Breast epithelium (tissue), 4 donors: ENCODE measurements around the gene CERS5. TPM values are rescaled to one million over a fixed set of nuclear protein-coding genes. Genes with fewer than 3 reads are reported as not detected.

ENCODE experiments used
- DNase-seq, 2 donors: peaks; one replicate each; pipeline ENCODE4 v3.0.0-alpha.2; 2019; ENCODE audit warnings: low spot score in 2 of 2
- H3K27ac ChIP-seq, 2 donors: fragments of 200-600 bp; sonication (generic) in 1 of 2; one replicate each; pipeline ENCODE4 v1.5.1; 2016 to 2019; ENCODE audit warnings: mild to moderate bottlenecking in 1 of 2
- H3K27me3 ChIP-seq, 2 donors: fragments of 200-600 bp; sonication (generic) in 1 of 2; one replicate each; pipeline versions ENCODE4 v1.5.1 to v1.6.0; 2017 to 2019; ENCODE audit warnings: control low read depth in 1 of 2, mild to moderate bottlenecking in 1 of 2
- H3K36me3 ChIP-seq: fragments of 200-600 bp; one replicate; pipeline ENCODE4 v1.5.1; 2019
- H3K4me1 ChIP-seq, 2 donors: fragments of 200-600 bp; sonication (generic); one replicate each; pipeline ENCODE4 v1.5.1; 2016 to 2019; ENCODE audit warnings: control low read depth in 1 of 2
- H3K4me3 ChIP-seq, 3 donors: fragments of 200-600 bp; sonication (generic); 1 replicate in 2 of 3; 2 replicates in 1 of 3; pipeline ENCODE4 v1.5.1; 2016 to 2019; ENCODE audit warnings: mild to moderate bottlenecking in 3 of 3, moderate library complexity in 2 of 3
- H3K9me3 ChIP-seq, 2 donors: fragments of 200-600 bp; sonication (generic) in 1 of 2; one replicate each; pipeline ENCODE4 v1.5.1; 2016 to 2019; ENCODE audit warnings: control low read depth in 1 of 2
- POLR2A ChIP-seq: fragments of 450-650 bp; IDR thresholded peaks from one replicate; pipeline ENCODE4 v1.6.1; 2016; ENCODE audit warnings: antibody characterized with exemption, mild to moderate bottlenecking, moderate library complexity
- POLR2AphosphoS5 ChIP-seq, 3 donors: sonication (generic); formaldehyde crosslinking; IDR thresholded peaks; one replicate each; pipeline ENCODE4 v1.6.1; 2017; ENCODE audit warnings: antibody characterized with exemption in 3 of 3
- intact Hi-C: fragments of 100-400 bp; cut with DNase I; formaldehyde crosslinking; loops from one replicate; pipeline ENCODE4 v1.15.1; 2023; ENCODE audit warnings: low total_unique reads
- total RNA-seq, 3 donors: library from RNA; depleted of rRNA; stranded (reverse); fragments of >200 nt; gene quantifications; one replicate each; pipeline ENCODE4 v1.1.0, GENCODE V29; 2016
- TF ChIP-seq, protein P1 (sequence below), 3 donors: fragments of 450-650 bp; IDR thresholded peaks; one replicate each; pipeline ENCODE4 v1.5.1; 2016 to 2017; ENCODE audit warnings: antibody characterized with exemption in 3 of 3, mild to moderate bottlenecking in 3 of 3, moderate library complexity in 3 of 3

The CERS5 gene
- total RNA-seq, 3 donors from 2014 or later, result 25.0 to 40.1 (median 32.4) TPM

DNA sequence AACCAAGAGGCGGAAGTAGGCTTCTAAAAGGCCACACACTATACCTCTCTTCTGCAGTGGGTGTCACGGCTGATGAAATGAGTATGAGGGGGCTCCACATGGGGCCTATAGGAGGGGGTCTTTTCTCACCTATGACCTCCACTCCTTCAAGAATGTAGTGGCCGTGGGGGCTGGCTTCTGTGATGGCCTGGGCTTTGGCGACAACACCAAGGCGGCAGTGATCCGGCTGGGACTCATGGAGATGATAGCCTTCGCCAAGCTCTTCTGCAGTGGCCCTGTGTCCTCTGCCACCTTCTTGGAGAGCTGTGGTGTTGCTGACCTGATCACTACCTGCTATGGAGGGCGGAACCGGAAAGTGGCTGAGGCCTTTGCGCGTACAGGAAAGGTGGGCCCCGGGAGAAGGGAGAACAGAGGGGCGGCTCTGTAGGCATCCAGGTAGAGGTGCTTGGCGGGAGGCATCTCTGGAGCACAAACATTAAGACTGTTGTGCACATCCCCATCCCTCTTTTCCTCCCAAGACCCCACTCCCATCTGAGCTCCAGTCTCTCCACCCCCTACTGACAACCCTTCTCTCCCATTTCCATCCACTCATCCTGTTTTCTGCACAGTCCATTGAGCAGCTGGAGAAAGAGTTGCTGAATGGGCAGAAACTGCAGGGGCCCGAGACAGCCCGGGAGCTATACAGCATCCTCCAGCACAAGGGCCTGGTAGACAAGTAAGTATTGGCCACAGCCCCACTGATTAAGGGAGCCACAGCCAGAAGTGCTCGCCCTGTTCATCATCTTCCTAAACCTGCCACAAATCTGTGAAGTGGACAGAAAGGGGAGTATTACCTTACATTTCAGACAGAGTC is 59.5 kb downstream of the CERS5 start:
- intact Hi-C loops, result no loop called here
- Histone ChIP-seq H3K9me3 (no peaks in the 10 kb centered on the region), H3K4me1 (peaks cover 7 to 22% of the 10 kb centered on the region in 2 donors), H3K27me3 (no peaks in the 10 kb centered on the region), H3K4me3 (no peak overlapping the region), H3K27ac (no peak overlapping the region), H3K36me3 (no peaks in the 10 kb centered on the region)
- TF ChIP-seq POLR2AphosphoS5 (IDR thresholded peaks at IDR 0.05) (no peak), POLR2A (no peak)
- TF ChIP-seq, protein P1, sequence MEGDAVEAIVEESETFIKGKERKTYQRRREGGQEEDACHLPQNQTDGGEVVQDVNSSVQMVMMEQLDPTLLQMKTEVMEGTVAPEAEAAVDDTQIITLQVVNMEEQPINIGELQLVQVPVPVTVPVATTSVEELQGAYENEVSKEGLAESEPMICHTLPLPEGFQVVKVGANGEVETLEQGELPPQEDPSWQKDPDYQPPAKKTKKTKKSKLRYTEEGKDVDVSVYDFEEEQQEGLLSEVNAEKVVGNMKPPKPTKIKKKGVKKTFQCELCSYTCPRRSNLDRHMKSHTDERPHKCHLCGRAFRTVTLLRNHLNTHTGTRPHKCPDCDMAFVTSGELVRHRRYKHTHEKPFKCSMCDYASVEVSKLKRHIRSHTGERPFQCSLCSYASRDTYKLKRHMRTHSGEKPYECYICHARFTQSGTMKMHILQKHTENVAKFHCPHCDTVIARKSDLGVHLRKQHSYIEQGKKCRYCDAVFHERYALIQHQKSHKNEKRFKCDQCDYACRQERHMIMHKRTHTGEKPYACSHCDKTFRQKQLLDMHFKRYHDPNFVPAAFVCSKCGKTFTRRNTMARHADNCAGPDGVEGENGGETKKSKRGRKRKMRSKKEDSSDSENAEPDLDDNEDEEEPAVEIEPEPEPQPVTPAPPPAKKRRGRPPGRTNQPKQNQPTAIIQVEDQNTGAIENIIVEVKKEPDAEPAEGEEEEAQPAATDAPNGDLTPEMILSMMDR (IDR thresholded peaks at IDR 0.05), result no peak
- no peak for DNase-seq

DNA sequence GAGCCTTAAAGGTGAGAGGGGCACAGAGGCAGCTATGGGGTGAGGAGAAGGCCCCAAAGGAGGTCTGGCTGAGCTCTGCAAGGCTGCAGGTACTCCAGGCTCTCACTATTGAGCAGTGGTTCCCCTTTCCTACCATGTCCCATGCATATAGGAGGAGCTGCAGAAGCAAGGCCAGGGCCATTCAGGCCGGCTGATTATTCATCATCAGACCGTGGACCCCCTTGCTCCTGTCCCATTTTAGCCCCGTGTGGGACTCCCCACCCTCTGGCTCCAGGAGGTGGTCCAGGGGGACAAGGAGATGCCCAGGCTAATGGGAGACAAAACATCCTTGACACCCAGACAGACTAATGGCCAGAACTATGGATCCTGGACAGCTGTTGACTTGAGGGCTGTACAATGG is 60.3 kb downstream of the CERS5 start:
- DNase-seq, result no peak
- Histone ChIP-seq H3K4me1 (peaks cover 7 to 22% of the 10 kb centered on the region in 2 donors), H3K27me3 (no peaks in the 10 kb centered on the region), H3K36me3 (no peaks in the 10 kb centered on the region), H3K4me3 (no peak overlapping the region), H3K27ac (no peak overlapping the region), H3K9me3 (no peaks in the 10 kb centered on the region)
- intact Hi-C loops, result no loop called here
- TF ChIP-seq, protein P1 (IDR thresholded peaks at IDR 0.05), result no peak
- TF ChIP-seq POLR2AphosphoS5 (IDR thresholded peaks at IDR 0.05), result no peak
- TF ChIP-seq POLR2A, result no peak

DNA sequence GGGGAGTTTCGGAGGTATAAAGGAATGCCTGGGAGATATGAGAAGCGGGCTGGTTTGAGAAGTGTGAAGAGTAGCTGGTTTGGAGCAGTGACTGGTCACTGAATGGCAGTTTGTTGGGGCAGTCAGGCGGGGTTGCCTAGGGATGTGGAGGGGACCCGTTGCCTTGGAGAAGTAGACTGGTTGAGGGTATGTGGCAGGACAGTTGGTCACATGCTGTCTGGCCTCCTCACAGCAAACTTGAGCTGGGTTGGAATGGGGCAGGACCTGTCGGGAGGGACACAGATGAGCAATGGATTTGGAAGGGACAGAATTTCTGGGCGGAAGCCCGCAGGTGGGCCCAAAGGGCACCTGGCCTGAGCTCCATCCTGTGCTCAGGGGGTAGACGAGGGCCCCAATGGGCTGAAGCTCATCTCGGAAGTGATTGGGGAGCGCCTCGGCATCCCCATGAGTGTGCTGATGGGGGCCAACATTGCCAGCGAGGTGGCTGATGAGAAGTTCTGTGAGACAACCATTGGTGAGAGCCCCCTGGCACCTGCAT is 61.2 kb downstream of the CERS5 start:
- Histone ChIP-seq H3K9me3 (no peaks in the 10 kb centered on the region), H3K36me3 (no peaks in the 10 kb centered on the region), H3K4me3 (peak overlapping the region in 1 of 3 donors; percentile 3), H3K27ac (no peak overlapping the region), H3K27me3 (no peaks in the 10 kb centered on the region), H3K4me1 (peaks cover 3 to 22% of the 10 kb centered on the region in 2 donors)
- no peak for DNase-seq
- TF ChIP-seq, protein P1 (IDR thresholded peaks at IDR 0.05), result no peak
- TF ChIP-seq POLR2A (no peak), POLR2AphosphoS5 (IDR thresholded peaks at IDR 0.05) (no peak)
- intact Hi-C loops, result no loop called here

DNA sequence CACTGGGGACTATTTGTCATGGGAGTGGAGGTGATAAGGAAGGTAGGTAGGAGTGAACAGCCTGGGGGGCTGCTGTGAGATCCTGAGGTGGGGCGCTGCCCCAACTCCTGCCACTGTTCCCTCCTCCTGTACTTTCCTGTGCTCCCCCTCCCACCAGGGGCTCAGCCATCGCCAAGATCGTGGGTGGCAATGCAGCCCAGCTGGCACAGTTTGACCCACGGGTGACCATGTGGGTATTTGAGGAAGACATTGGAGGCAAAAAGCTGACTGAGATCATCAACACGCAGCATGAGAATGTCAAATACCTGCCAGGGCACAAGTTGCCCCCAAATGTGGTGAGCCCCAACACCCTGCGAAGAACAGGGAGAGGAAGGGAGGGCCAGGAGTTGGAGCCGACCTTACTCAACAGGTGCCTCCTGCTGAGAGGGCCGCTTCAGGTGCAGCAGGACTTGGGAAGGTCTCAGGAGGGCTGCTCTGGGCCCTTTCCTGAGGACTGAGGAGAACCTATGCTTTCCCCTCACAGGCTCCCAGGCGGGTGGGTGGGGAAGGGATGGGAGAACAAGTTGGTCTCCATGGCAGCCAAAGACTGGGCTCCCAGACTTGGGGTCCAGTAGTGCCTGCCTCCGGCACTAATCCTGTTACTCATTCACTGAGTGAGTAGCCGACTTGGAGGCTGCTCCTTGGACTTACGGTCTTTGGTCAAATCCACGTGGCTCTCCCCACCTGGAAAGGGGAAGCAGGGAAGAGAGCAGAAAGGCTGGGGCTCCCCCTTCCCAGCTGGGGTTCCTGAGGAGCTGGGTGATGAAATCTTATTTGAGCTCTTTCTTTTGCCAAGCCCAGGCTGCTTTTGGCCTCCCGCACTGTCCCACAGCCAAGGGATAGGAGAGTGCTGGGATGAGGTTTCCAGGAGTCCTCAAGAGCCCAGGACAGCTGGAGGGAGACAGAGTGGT is 62.5 kb downstream of the CERS5 start:
- Histone ChIP-seq H3K36me3 (no peaks in the 10 kb centered on the region), H3K9me3 (no peaks in the 10 kb centered on the region), H3K27me3 (no peaks in the 10 kb centered on the region), H3K4me3 (peak overlapping the region in 1 of 3 donors; percentile 3), H3K27ac (peak overlapping the region; percentile 20 to 64), H3K4me1 (peaks cover 0 to 11% of the 10 kb centered on the region in 2 donors)
- TF ChIP-seq POLR2AphosphoS5 (IDR thresholded peaks at IDR 0.05) (no peak), POLR2A (no peak)
- TF ChIP-seq, protein P1 (IDR thresholded peaks at IDR 0.05), result no peak
- intact Hi-C loops, result no loop called here
- no peak for DNase-seq
